Measurements from ENCODE around the gene MDH1. TPM values are rescaled to one million over a fixed set of nuclear protein-coding genes. Genes with fewer than 3 reads are reported as not detected.
"Not testable (repeated sequence)": the region's sequence is repeated elsewhere in the genome, so short reads cannot be mapped to it uniquely, and the experiment has no call there.

The MDH1 gene
- total and polyA plus RNA-seq, 9 of the 15 experiments (the other 6 are each of a cell fraction or from before 2014, with no cell fraction given): 191 to 1,225 (median 284) TPM

DNA sequence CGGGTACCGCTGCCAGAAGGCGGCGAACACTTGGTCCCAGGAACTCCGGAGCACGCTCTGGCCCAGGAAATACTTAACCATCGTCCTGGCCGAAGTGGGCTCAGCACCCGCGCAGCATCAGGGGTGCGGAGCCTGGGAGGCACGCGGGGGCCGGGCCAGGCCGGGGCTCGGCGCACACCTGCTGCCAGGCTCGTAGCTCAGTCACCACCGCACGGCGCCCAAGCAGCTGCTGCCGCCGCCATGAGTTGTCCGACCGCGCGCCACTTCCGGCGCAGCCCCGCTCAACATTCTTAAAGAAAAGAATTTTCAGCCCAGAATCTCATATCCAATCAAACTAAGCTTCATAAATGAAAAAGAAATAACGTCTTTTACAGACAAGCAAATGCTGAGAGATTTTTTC lies 34.0 kb downstream of the MDH1 start (continued):
- no peak for TF ChIP-seq SMAD2 (IDR thresholded peaks at IDR 0.05; ENCODE audit: low read depth, low read length)

DNA sequence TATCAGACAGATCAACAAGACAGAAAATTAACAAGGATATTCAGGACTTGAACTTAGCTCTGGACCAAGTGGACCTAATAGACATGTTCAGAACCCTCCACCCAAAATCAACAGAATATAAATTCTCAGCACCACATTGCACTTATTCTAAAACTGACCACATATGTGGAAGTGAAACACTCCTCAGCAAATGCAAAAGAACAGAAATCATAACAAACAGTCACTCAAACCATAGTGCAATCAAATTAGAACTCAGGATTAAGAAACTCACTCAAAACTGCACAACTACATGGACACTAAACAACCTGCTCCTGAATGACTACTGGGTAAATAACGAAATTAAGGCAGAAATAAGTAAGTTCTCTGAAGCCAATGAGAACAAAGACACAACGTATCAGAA lies 35.0 kb downstream of the MDH1 start:
- 0% methylated on average over 2 of the region's 2 CpGs for WGBS (ENCODE audit: insufficient coverage, low coverage, missing lambda C conversion rate)
- H3K4me1 ChIP-seq (replicated peaks in 1 of 2; ENCODE audit: control insufficient read depth in 2 of 2, insufficient read depth in 2 of 2, low read length in 2 of 2); in situ Hi-C loops (cut with MboI); H3K4me3 ChIP-seq; H3K9me1 ChIP-seq (ENCODE audit: control insufficient read depth, insufficient read depth, low read length); FAIRE-seq; H3K4me2 ChIP-seq (ENCODE audit: insufficient read depth, low read length); intact Hi-C loops (cut with micrococcal nuclease); H3K79me2 ChIP-seq (ENCODE audit: control insufficient read depth, insufficient read depth, low read length); POLR2A ChIA-PET; CTCF ChIA-PET (ENCODE audit: low intra/inter-chr PET ratio); H3K27ac ChIP-seq (ENCODE audit: extremely low read depth, low read depth, low read length); H4K20me1 ChIP-seq (replicated peaks; ENCODE audit: control insufficient read depth, insufficient read depth, low read length); ATAC-seq; H2AFZ ChIP-seq (ENCODE audit: low read depth, low read length); DNase-seq (ENCODE audit: extremely low read depth in 1 of 4, low spot score in 3 of 4); H3K9me3 ChIP-seq (replicated peaks; ENCODE audit: control insufficient read depth, insufficient read depth, low read depth, low read length); H3K36me3 ChIP-seq (ENCODE audit: control insufficient read depth, insufficient read depth, low read length); BruUV-seq (replicated peaks); H3K9ac ChIP-seq (ENCODE audit: insufficient read depth in 1 of 2, low read depth in 2 of 2, low read length in 2 of 2): not testable (repeated sequence)
- H3K27me3 ChIP-seq (ENCODE audit: control insufficient read depth in 2 of 2, insufficient read depth in 2 of 2, low read length in 2 of 2): peaks cover 14 to 27% of the 10 kb centered on the region in 2 experiments; a peak in 3 of 5 replicates

DNA sequence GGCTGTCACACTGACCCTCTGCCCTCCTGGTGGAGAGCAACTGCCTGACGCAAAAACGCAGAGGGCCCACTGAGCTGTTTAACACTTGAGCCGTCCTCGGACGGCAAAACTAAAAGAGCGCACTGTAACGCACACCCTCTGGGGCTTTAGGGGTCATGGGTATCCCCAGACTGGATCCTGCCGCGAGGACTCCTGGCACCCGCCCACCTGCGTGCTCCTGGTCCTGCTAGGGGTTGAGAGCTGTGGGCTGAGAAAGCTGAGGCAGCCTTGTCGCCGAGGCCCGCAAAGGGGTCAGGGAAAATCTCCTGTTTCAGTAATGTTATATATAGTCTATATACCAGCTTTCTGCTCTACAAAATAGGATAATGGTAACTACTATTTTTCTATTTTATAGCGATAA lies 39.1 kb downstream of the MDH1 start:
- WGBS (ENCODE audit: insufficient coverage, low coverage, missing lambda C conversion rate): 2% methylated on average over 15 of the region's 15 CpGs
- ChIA-PET CTCF (ENCODE audit: low intra/inter-chr PET ratio) (interaction anchor here (0.8 kb wide), 1 partner anchor 691 kb away, joined by 3 read pairs; no protein-coding TSS in a partner anchor), POLR2A (interaction anchor here (0.6 to 0.9 kb wide), 3 partner anchors 17 to 1976 kb away, joined by 3 to 4 read pairs (median 3); no protein-coding TSS in a partner anchor)
- FAIRE-seq (no peak), ATAC-seq (no peak), DNase-seq (ENCODE audit: extremely low read depth in 1 of 4, low spot score in 3 of 4) (no peak)
- Histone ChIP-seq H2AFZ (ENCODE audit: low read depth, low read length) (no peak overlapping the region), H3K9ac (ENCODE audit: insufficient read depth in 1 of 2, low read depth in 2 of 2, low read length in 2 of 2) (no peak overlapping the region), H3K4me2 (ENCODE audit: insufficient read depth, low read length) (no peak overlapping the region), H3K79me2 (ENCODE audit: control insufficient read depth, insufficient read depth, low read length) (no peaks in the 10 kb centered on the region), H3K9me3 (replicated peaks; ENCODE audit: control insufficient read depth, insufficient read depth, low read depth, low read length) (no peaks in the 10 kb centered on the region; the same call in 1 of the 2 replicates), H4K20me1 (replicated peaks; ENCODE audit: control insufficient read depth, insufficient read depth, low read length) (no peaks in the 10 kb centered on the region), H3K36me3 (ENCODE audit: control insufficient read depth, insufficient read depth, low read length) (no peaks in the 10 kb centered on the region), H3K27ac (ENCODE audit: extremely low read depth, low read depth, low read length) (no peak overlapping the region), H3K4me1 (replicated peaks in 1 of 2; ENCODE audit: control insufficient read depth in 2 of 2, insufficient read depth in 2 of 2, low read length in 2 of 2) (no peaks in the 10 kb centered on the region), H3K4me3 (no peak overlapping the region), H3K27me3 (ENCODE audit: control insufficient read depth in 2 of 2, insufficient read depth in 2 of 2, low read length in 2 of 2) (peaks cover 4 to 9% of the 10 kb centered on the region in 2 experiments; a peak in 3 of 5 replicates), H3K9me1 (ENCODE audit: control insufficient read depth, insufficient read depth, low read length) (no peaks in the 10 kb centered on the region)
- in situ Hi-C loops (cut with MboI): no loop called here
- intact Hi-C loops (cut with micrococcal nuclease): no loop called here
- BruUV-seq (replicated peaks): no TSS peak
- TF ChIP-seq, protein P1, sequence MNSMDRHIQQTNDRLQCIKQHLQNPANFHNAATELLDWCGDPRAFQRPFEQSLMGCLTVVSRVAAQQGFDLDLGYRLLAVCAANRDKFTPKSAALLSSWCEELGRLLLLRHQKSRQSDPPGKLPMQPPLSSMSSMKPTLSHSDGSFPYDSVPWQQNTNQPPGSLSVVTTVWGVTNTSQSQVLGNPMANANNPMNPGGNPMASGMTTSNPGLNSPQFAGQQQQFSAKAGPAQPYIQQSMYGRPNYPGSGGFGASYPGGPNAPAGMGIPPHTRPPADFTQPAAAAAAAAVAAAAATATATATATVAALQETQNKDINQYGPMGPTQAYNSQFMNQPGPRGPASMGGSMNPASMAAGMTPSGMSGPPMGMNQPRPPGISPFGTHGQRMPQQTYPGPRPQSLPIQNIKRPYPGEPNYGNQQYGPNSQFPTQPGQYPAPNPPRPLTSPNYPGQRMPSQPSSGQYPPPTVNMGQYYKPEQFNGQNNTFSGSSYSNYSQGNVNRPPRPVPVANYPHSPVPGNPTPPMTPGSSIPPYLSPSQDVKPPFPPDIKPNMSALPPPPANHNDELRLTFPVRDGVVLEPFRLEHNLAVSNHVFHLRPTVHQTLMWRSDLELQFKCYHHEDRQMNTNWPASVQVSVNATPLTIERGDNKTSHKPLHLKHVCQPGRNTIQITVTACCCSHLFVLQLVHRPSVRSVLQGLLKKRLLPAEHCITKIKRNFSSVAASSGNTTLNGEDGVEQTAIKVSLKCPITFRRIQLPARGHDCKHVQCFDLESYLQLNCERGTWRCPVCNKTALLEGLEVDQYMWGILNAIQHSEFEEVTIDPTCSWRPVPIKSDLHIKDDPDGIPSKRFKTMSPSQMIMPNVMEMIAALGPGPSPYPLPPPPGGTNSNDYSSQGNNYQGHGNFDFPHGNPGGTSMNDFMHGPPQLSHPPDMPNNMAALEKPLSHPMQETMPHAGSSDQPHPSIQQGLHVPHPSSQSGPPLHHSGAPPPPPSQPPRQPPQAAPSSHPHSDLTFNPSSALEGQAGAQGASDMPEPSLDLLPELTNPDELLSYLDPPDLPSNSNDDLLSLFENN (IDR thresholded peaks at IDR 0.05; ENCODE audit: low read depth in 2 of 2, low read length in 2 of 2): no peak
- TF ChIP-seq KAT2B (IDR thresholded peaks at IDR 0.05; ENCODE audit: low read depth, low read length): no peak
- TF ChIP-seq RFX5 (IDR thresholded peaks at IDR 0.05; ENCODE audit: low read depth, low read length): no peak
- no peak for TF ChIP-seq PPARD (CRISPR knock-in tag; IDR thresholded peaks at IDR 0.05)
- TF ChIP-seq, protein P2, sequence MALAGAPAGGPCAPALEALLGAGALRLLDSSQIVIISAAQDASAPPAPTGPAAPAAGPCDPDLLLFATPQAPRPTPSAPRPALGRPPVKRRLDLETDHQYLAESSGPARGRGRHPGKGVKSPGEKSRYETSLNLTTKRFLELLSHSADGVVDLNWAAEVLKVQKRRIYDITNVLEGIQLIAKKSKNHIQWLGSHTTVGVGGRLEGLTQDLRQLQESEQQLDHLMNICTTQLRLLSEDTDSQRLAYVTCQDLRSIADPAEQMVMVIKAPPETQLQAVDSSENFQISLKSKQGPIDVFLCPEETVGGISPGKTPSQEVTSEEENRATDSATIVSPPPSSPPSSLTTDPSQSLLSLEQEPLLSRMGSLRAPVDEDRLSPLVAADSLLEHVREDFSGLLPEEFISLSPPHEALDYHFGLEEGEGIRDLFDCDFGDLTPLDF (CRISPR knock-in tag; IDR thresholded peaks at IDR 0.05): no peak
- no peak for TF ChIP-seq ZNF644 (tag; IDR thresholded peaks at IDR 0.05; ENCODE audit: low read depth)
- TF ChIP-seq, protein P3, sequence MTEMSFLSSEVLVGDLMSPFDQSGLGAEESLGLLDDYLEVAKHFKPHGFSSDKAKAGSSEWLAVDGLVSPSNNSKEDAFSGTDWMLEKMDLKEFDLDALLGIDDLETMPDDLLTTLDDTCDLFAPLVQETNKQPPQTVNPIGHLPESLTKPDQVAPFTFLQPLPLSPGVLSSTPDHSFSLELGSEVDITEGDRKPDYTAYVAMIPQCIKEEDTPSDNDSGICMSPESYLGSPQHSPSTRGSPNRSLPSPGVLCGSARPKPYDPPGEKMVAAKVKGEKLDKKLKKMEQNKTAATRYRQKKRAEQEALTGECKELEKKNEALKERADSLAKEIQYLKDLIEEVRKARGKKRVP (CRISPR knock-in tag; IDR thresholded peaks at IDR 0.05): no peak

All from K562 (cell line).